HG02981 (cell line): ENCODE data around the gene FABP7.

Source experiments
- ATAC-seq: cut with Tn5 transposase; IDR thresholded peaks from one replicate; pipeline ENCODE4 v1.9.1; 2021; ENCODE audit warnings: mild to moderate bottlenecking, moderate library complexity; ENCODE audit not compliant: unreplicated experiment

Gene FABP7

DNA sequence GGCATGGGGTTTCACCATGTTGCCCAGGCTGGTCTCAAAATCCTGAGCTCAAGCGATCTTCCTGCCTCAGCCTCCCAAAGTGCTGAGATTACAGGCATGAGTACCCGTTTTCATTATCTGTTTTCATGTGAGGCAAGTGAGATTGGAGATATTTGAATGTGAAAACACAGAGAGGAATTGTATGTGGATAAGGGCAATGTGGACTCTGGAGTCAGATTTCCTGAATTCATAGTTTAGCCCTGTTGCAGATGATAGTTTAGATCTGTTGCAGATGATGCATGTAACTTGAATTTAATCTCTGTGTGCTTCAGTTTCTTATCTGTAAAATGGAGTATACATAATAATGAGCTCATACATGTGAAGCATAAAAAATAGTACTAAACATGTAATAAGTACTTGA is 13.2 kb downstream of the FABP7 start:
- no peak for ATAC-seq

DNA sequence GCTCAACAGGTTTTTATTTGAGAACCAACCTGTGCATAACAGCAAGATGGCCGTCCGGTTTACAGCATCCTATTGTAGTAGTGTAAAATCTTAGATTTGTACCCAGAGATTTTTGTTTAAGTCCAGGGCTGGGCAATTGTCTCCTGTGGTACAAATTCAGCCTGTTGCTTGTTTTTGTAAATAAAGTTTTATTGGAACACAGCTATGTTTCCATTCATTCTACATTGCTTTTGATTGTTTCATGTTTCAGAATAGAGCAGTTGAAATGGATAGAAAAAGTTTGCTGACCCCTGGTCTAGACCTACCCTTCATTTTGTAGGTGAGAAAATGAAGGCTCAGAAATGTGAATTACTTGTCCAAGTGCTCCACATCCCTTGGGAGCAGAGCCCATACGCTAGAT is 18.0 kb downstream of the FABP7 start:
- no peak for ATAC-seq

DNA sequence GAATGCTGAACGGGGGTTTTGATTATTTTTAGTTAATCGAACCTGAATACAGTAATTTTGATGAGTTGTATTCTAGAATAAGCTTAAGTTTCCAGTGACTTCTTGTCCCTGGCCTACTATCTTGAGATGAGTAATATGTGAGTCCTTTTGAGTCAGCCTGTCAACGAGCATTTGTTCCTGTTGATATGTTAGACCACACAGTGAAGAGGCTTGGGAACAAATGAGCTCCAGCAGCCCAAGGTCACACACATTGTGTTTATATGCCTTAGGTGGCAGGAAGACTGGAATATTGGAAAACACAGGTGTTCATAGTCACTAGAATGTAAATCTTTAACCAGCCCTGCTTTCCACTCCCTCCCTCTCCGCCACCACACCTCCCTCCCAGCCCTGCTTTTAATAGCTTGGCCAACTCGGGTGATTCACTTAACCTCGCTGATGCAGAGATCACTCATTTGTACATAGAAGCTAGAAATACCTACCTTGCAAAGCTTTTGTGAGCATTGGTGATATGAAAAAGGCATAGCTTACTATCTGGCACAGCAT is 18.7 kb downstream of the FABP7 start:
- peak; percentile 69 for ATAC-seq

DNA sequence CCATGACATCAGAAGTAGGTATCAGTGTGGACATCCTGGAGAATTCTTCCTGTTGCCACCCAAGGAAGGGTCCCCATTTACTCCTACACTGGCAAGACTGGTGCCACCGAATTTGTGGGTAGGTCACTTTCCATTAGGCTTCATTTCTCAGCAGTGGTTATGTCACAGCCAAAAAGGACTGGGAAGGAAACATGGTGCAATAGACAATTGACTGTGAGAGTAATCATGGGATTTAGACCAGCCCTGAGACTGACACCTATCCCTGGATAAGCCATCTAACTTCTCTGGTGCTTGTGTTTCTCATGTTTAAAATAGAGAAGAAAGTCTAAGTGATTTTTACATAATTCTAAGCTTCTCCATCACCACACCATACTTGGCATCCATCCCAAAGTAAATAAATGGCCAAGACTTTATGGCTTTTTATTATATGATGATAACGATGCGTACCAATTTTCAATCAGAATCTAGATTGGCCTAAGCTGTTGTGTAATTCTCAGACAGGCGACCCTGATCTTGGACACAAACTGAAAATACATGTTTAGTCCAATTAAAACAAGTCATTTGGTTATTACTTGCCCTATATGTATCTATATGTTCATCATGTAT is 19.7 kb downstream of the FABP7 start:
- ATAC-seq, result no peak

DNA sequence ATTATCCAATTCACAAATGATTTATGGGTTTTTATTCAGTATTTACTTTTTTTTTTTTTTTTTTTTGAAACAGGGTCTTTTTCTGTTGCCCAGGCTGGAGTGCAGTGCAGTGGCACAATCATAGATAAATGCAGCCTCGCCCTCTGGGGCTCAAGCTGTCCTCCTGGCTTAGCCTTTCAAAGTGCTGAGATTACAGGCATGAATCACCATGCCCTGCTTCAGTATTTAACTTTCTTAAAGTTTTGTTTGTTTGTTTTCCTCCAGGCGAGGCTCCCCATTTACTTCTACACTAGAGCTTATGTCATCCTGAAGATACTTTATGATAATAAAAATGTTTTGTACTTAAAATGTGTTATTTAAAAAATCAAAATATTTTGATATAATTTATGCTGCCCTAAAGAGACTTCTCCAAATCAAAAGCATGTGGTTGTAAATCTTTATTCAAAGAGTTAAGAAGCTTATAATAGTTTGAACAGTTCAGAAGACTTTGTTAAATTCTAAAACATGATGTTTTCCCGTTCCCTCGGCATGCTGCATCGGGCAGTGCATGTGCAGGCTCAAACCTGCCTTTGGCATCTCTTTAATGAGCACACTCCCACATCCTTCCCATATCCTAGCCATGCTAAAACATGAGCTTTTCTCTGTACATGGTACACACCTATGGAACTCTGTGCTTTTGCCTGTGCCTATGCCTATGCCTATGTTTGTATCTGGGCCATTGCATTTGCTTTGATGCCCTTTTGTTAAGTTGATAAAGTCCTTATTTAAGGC is 20.6 kb downstream of the FABP7 start:
- no peak for ATAC-seq

DNA sequence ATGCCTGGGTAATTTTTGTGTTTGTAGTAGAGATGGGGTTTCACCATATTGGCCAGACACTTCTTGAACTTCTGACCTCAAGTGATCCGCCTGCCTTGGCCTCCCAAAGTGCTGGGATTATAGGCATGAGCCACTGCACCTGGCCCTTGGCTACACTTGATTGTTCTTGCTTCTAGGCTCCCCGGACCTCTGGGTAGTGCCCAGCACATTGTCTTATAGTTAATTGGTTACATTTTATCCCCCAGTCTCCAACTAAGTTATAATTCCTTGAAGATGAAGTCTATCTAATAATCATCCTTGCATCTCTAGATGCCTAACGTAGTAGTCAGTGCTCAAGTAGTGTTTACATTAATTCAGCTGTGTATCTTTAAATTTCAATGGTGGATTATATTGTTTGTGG is 21.4 kb downstream of the FABP7 start:
- ATAC-seq, result no peak

DNA sequence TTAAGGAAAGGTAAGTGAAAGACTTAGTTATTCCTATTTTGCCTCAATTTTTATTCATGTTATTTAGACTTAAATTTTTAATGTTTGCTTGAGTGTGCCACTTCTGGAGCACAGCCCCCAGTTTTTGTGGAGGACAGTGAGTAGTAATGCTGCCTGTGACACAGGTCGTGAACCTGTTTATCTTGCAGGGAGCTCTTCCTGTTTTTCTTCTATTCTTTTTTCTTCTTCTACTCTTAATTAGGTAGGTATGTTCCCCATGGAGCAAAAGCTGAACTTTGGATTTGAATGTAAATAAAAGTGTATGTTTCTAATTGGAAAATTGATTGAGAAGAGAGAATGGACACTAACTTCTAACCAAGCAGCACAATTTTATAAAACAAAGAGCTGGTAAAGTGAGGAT is 21.9 kb downstream of the FABP7 start:
- no peak for ATAC-seq

DNA sequence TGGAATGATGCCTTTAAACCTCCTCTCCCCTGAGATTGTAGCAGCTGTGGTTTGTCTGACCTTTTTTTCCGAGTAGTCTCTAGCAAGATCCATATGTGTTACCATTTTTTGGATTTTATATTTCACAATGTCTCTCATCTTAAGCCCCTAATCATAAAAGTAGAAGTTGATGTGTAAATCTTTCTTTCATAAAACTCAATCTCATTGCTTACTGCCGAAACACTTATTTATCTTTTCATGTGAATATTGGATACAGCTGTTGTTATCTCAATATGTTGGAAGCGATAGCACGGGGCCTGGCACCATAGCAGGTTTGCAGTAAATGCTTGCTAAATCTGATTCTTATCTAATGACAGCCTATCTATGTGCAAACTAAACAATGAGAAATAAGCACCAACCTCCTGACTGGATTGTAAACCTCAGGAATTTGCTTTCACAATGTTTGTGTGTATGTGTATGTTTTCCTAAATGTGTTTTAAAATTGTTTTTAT is 23.7 kb downstream of the FABP7 start:
- ATAC-seq, result no peak

DNA sequence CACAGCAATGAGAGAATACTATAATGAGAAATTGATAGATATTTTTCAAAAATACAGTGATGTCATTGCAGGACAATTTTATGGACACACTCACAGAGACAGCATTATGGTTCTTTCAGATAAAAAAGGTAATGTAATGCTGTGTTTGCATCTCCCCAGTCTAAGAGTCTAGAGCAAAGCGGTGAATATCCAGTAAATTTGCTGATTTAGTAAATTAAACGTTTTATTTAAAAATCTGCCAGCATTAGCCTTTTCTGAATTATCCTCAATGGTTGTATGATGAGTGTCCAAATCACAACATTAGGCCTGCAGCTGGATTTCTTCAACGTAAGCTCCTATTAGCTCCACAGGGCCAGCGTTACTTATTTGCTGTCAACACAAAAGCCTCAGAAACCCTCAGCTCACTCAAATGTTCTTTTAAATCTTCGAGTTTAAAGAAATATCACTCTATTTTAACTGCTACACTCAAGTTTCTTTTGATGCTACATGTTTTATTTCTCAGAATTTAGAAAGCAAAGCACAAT is 25.5 kb downstream of the FABP7 start:
- no peak for ATAC-seq

DNA sequence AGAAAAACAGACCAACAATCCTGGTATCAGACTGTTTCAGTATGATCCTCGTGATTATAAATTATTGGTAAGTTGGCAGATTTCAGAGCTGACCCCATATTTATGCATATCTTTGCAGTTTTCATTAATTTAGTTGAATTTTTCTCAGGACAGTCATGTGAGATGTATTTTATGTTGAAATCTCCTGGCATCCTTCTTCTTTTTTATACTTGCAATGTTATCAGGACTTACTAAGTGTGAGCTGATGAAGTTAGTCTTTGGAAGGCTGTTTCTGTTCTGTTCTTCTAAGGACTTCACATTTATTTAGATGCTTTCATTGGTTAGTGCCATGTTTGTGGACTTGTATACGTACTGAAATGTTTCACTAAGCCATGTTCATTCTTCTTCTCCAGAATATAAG is 26.8 kb downstream of the FABP7 start:
- no peak for ATAC-seq

DNA sequence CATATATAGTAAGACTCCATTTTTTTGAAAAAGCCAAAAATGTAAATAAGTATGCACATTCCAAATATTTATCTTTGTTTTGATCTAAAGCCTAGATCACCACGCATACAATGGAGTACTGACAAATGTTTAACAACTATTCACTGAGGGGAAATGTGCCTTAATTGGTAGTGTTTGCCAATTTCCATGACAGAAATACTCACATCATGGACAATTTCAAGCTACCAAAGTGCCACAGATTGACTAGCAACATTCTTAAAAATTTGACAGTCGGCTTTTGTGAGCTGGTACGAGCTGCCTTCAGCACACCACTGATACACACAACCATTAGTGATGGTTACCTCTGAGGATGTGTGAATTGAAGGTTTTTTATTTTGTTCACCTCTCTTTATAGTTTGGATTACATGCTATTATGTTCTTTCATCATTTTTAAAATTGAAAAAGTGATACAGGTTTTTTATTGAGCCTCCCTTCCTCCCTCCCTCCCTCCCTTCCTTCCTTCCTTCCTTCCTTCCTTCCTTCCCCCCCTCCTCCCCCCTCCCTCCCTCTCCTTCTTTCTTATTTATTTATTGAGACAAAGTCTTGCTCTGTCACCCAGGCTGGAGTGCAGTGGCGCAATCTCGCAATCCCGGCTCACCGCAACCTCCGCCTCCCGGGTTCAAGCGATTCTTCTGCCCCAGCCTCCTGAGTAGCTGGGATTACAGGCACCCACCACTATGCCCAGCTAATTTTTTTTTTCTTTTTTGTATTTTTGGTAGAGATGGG is 28.8 kb downstream of the FABP7 start:
- no peak for ATAC-seq

DNA sequence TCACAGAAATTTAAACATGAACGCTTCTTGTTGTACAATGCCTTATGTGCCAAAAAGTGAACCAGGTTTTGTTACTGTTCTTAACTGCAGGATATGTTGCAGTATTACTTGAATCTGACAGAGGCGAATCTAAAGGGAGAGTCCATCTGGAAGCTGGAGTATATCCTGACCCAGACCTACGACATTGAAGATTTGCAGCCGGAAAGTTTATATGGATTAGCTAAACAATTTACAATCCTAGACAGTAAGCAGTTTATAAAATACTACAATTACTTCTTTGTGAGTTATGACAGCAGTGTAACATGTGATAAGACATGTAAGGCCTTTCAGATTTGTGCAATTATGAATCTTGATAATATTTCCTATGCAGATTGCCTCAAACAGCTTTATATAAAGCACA is 29.5 kb downstream of the FABP7 start:
- ATAC-seq, result no peak

DNA sequence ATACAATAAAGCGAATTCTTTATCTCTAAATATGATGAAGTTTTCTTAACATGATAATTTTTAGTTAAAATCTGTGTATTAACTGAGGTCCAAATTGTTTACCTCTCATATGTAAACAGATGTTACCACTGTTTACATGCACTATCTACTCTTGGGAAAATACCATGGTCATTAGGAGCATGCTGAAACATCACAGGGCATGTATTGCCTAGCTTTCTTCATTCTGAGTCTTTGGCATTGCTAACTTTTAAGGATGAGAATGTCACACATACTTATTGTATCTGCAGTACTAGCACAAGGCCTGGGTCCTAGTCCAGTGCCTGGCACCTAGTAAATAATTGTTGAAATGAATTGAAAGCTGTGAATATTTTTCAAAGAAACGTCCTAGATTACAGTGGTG is 30.2 kb downstream of the FABP7 start:
- no peak for ATAC-seq

DNA sequence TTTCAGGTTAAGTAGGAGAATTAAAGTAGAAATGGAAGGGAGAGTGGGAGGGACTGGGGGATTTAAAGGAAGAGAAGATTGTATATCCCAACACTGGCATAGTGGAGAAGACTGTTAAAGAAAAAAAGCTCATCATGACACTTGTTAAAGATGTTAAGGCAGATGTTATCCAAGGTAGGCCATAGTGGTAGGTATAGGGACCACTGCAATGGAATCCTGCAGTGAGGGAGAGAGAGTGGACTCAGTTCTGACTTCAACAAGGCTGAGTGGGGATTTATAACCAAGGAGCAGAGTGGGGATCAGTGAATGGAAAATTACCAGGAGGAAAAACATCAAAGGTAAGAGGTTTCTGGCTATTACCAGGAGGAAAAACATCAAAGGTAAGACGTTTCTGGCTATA is 30.7 kb downstream of the FABP7 start:
- no peak for ATAC-seq

DNA sequence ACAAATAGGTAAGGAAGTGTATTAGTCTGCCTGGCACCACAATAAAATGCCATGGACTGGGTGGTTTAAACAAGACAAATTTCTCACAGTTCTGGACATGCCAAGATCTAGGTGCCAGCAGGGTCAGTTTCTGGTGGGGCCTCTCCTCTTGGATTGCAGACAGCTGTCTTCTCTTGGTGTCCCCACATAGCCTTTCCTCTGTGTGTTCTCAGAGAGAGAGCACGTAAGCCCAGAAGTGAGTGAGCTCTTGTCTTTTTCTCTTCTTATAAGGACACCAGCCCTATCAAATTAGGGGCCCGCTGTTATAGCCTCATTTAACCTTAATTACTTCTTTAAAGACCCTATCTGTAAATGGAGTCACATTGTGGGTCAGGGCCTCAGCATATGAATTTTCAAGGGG is 37.8 kb downstream of the FABP7 start:
- ATAC-seq, result no peak

DNA sequence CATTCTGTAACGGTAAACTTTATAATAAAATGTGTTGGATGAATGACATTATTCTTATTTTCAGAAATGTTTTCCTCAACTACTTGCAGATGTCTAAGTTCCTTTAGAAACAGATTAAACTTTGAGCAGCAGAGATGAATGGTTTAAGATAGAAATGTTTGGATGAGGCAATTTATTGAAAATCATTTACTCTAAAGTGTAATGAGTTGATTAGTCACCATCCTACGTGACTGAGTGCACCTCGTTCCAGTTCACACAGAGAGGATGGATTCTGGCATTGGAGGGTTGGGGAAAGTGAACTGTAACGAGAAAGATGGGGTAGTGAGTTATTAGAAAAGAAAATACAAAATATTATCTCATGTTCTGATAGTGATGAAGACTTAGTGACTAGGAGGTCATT is 38.2 kb downstream of the FABP7 start:
- ATAC-seq, result no peak

DNA sequence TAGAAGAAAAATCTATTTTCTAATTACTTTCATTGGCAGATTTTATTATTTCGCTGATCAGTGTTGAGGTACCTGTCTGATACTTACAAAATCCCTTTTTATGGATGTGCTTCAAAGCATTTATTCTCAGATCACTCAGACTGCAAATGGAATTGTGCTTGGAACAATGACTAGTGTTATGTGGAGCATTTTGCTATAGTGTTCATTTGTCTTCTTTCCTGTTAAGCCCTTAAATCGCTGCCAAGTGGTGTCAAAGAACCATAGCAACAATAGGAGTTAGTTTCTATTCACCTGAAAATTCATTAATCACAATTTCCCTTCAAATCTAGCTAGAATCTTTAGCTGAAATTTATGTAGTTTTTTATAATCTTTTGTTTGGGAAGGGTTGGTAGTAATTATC is 39.4 kb downstream of the FABP7 start:
- ATAC-seq, result no peak

DNA sequence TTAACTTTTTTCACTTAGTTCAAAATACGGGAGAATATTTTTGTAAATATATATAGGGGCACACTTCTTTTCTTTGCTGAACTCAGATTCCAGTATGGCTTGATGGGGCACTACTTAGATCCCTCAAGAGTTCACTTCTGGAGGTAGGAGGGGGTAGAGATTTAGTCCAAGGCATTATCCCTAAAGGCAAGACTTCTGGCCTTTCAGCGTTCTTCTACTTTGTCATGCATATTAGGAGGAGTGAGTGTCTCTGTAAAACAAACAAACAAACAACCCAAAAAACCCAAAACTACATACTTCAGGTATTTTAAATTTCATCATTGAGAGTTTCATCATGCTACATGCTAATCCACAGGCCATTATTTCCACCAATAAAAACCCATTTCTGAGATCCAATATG is 41.6 kb downstream of the FABP7 start:
- ATAC-seq, result no peak

DNA sequence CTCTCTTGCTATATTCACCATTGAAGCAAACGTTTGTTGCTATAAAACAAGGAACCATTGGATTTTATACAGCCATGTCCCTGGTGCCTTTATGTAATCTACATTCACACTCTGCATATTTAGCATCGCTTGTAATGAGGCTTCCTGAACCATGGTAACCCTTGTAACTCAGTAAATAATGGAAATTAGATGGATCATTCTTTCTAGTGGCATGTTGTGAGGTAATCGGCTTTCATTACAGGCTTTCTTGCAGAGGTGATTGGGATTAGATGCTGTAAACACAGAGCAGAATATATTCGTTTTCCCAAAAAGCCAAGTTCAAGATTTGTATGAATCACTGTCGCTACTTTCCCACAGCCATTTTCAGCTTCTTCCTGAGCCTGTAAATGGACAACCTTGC is 45.6 kb downstream of the FABP7 start:
- no peak for ATAC-seq

DNA sequence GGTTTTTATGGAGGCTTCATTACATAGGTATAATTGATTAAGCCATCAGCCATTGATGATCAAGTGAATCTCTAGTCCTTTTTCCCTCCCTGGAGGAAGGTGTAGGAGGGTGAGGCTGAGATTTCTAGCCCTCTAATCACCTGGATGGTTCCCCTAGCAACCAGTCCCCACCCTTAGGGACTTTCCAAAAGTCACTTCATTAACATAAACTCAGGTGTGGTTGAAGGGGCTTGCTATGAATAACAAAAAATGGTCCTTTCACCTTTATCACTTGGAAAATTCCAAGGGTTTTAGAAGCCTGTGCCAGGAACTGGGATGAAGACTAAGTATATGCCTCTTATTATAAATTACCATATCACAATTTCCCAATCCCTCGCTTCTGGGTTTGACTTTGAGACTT is 49.9 kb downstream of the FABP7 start:
- no peak for ATAC-seq

DNA sequence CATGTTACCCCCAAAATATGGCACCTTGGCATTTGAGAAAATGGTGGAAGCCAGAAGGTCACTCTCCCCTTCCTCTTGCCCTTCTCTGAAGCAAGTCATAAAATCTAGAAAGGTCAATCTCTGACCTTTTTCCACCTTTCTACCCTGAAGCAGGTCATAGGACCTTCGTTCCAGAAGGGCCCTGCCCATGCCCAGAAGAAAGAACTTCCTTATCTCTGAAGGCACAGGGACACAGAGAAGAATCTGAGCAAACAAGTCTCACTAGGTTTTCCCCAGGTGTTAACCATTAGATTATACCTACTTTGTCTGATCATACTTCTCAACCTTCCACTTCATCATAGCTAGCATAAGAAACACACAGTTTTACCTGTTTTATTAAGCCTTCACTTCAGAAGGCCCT is 52.0 kb downstream of the FABP7 start:
- ATAC-seq, result no peak

DNA sequence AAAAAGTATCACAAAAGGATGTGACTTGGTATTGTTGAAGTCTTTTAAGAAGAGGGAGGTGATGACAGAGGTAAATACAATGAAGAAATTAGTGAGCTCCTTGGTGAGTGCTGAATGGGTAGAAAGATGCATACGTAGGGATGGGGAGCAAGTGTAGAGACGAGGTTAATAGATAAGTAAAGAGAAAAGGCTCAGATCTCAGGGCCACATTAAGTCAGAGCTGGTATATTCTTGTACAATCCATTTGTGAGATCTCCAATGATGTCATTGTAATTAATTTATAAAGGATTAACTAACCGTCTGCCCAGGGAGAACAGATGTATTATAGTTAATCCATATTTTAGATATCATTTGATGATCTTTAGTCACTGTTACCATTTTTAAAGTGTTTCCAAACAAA is 52.9 kb downstream of the FABP7 start:
- ATAC-seq, result no peak
